RWPE2 (cell line): Measurements from ENCODE around the gene FHOD3.

Source experiments
- ATAC-seq: fragments of 200-7000 bp; cut with Tn5 transposase; 3 replicates; pipeline ENCODE4 v1.9.1; 2021; ENCODE audit warnings: low read depth
- DNase-seq: peaks from one replicate; pipeline ENCODE4 v3.0.0-alpha.2; 2020; ENCODE audit warnings: low spot score
- H3K27ac ChIP-seq: fragments of 450-650 bp; 2 replicates; pipeline ENCODE4 v1.5.1; 2017; ENCODE audit warnings: mild to moderate bottlenecking; ENCODE audit not compliant: poor library complexity, severe bottlenecking
- H3K27me3 ChIP-seq: fragments of 250-450 bp; sonication (Bioruptor Pico); 2 replicates; pipeline ENCODE4 v1.5.1; 2021; ENCODE audit warnings: mild to moderate bottlenecking, moderate library complexity; ENCODE audit not compliant: insufficient read depth, poor library complexity, severe bottlenecking
- H3K36me3 ChIP-seq: fragments of 250-450 bp; sonication (Bioruptor Pico); 2 replicates; pipeline ENCODE4 v1.5.1; 2020; ENCODE audit warnings: low read depth, mild to moderate bottlenecking, moderate library complexity
- H3K4me1 ChIP-seq: fragments of 250-450 bp; sonication (Bioruptor Pico); 2 replicates; pipeline ENCODE4 v1.5.1; 2021; ENCODE audit warnings: mild to moderate bottlenecking, moderate library complexity; ENCODE audit not compliant: insufficient read depth, poor library complexity, severe bottlenecking
- H3K4me3 ChIP-seq: fragments of 250-450 bp; sonication (Bioruptor Pico); 2 replicates; pipeline ENCODE4 v1.5.1; 2021; ENCODE audit warnings: mild to moderate bottlenecking, moderate library complexity; ENCODE audit not compliant: severe bottlenecking
- H3K9me3 ChIP-seq: fragments of 250-450 bp; sonication (Bioruptor Pico); 2 replicates; pipeline ENCODE4 v1.5.1; 2021; ENCODE audit warnings: mild to moderate bottlenecking, moderate library complexity; ENCODE audit not compliant: severe bottlenecking
- CTCF ChIP-seq: fragments of 450-650 bp; IDR thresholded peaks from one replicate; pipeline ENCODE4 v1.5.1; 2017; ENCODE audit warnings: mild to moderate bottlenecking, moderate library complexity; ENCODE audit not compliant: poor library complexity, severe bottlenecking

FHOD3 gene

DNA sequence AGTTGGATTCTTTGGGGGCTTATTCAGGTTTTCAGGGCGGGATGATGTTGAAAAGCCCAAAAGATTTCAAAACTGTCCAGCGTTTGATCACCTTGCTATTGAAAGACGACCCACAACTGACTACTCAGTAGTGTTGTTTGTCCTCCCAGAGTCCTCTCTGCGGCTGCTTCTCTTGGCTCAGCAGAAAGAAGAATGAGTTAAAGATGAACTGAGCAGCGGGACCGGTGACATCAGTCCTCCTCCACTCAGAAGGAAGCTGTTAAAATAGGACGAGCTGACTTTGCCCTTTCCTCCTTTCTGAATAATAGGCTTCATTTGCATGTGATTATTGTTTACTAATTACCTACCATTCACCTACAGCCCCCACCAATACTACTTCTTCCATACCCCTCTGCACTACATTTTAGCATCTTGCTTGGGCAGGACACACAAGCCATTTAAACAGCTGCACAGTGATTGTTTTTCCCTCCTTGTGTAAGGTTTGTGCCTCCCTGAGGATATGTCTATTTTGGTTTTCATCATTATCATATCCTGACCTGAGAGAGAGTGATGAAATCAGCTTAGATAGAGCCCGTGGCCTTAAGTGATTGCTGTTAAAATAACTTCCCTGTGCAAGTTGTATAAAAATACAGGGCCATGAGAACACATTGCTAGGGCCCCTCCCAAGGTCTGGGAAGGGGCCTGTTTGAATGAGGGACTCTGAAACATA, 261.8 kb downstream of the FHOD3 start:
- no peak for TF ChIP-seq CTCF
- DNase-seq (no peak), ATAC-seq (no peak)
- no peak overlapping the region for H3K4me3 ChIP-seq
- H3K36me3 ChIP-seq: no peaks in the 10 kb centered on the region
- no peaks in the 10 kb centered on the region for H3K27me3 ChIP-seq
- no peaks in the 10 kb centered on the region for H3K9me3 ChIP-seq
- no peak overlapping the region for H3K27ac ChIP-seq
- H3K4me1 ChIP-seq: no peaks in the 10 kb centered on the region

- no peaks in the 10 kb centered on the region for H3K9me3 ChIP-seq
- no peak for DNase-seq
- H3K27me3 ChIP-seq: no peaks in the 10 kb centered on the region
- no peak overlapping the region for H3K27ac ChIP-seq
- no peak for TF ChIP-seq CTCF
- no peaks in the 10 kb centered on the region for H3K4me1 ChIP-seq
- H3K36me3 ChIP-seq: no peaks in the 10 kb centered on the region
- ATAC-seq: no peak
- H3K4me3 ChIP-seq: no peak overlapping the region
Observed at GRCh38 chr18:36560187-36560586, 262.7 kb downstream of the FHOD3 start.

DNA sequence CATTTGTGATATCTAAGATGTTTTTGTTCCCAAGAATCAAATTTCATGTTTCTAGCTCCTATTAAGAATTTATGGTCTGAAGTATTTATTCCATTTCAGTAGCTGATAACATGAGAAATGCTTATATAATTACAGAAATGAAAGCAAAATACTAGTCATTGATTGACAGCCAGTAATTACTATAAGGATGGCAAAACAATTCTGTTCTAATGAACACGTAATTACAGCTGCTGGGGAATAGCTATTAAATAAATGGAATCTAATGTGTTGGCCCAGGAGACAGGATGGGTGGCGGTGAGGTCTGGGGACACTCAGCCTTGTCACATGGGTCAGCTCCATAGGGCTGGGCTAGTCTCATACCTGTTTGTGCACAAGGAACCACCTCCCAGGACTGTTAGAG, 263.5 kb downstream of the FHOD3 start:
- Histone ChIP-seq H3K9me3 (no peaks in the 10 kb centered on the region), H3K4me1 (no peaks in the 10 kb centered on the region), H3K4me3 (no peak overlapping the region), H3K36me3 (no peaks in the 10 kb centered on the region), H3K27ac (no peak overlapping the region), H3K27me3 (no peaks in the 10 kb centered on the region)
- ATAC-seq (no peak), DNase-seq (no peak)
- no peak for TF ChIP-seq CTCF

- H3K27ac ChIP-seq: no peak overlapping the region
- H3K4me1 ChIP-seq: no peaks in the 10 kb centered on the region
- no peaks in the 10 kb centered on the region for H3K36me3 ChIP-seq
- no peaks in the 10 kb centered on the region for H3K9me3 ChIP-seq
- ATAC-seq (no peak), DNase-seq (no peak)
- H3K4me3 ChIP-seq: no peak overlapping the region
- no peaks in the 10 kb centered on the region for H3K27me3 ChIP-seq
- no peak for TF ChIP-seq CTCF
Observed at GRCh38 chr18:36564841-36565240, 267.3 kb downstream of the FHOD3 start.

- no peak for TF ChIP-seq CTCF
- ATAC-seq (no peak), DNase-seq (no peak)
- H3K9me3 ChIP-seq: no peaks in the 10 kb centered on the region
- H3K27me3 ChIP-seq: no peaks in the 10 kb centered on the region
- H3K36me3 ChIP-seq: no peaks in the 10 kb centered on the region
- H3K4me3 ChIP-seq: no peak overlapping the region
- H3K4me1 ChIP-seq: no peaks in the 10 kb centered on the region
- H3K27ac ChIP-seq: no peak overlapping the region
Observed at GRCh38 chr18:36567800-36568199, 270.3 kb downstream of the FHOD3 start.
